ENCODE measurements around the gene SH3BGRL2.

SH3BGRL2 gene

DNA sequence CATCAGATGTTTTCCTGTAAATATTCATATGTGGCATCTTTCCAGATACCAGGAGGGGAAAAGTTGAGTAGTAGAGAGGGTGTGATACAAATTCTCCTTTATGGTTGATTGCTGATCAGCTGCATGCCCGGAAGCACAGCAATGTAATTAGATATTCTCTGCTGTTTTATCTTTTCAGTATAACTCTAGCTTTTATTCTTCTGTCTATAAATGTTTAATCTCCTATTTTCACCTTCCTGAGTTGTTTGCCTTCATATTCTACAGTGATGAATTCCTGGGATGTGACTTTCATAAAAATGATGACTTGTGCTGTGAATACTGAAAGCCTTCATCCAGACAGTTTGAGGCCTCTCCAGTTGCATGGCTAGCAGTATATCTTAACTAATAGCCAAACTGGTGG is 53.7 kb downstream of the SH3BGRL2 start:
- no peak for TF ChIP-seq Cebpa-rat (IDR thresholded peaks at IDR 0.05)
- Histone ChIP-seq H3K4me1 (no peaks in the 10 kb centered on the region), H3K4me3 (no peak overlapping the region), H3K27ac (no peak overlapping the region), H3K9ac (no peak overlapping the region), H3K36me3 (no peaks in the 10 kb centered on the region), H3K27me3 (no peaks in the 10 kb centered on the region), H3K4me2 (no peak overlapping the region), H3K9me3 (replicated peaks in 1 of 11) (no peaks in the 10 kb centered on the region), H4K20me1 (no peaks in the 10 kb centered on the region)

DNA sequence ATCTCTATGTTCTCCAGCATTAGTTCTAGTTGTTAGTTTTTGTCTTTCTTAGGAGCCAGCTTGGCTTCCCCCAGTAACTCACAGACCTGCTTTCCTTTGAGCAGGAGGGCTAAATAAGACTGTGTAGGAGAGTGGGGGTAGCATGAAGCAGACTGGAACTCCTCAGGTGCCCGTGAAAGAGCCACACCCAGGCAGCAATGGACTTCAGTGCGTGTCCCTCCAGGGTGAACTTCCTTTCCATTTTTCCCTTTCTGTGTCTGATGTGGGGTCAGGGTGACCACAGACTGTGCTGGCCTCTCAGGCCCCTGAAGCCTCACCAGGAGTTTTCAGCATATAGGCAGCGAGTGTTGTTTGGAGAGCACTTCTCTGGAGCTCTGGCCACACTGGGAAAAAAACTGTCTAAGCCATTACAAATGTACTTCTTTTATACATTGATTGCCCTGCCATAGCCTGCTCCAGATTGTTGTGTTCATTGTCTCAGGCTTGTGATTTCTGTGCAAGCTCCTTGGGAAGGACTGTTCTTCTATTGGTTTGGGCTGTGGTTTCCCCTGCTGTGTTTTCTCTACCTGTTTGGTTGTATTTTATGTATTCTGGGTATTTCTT is 55.7 kb downstream of the SH3BGRL2 start:
- H3K27ac ChIP-seq = no peak overlapping the region
- no peaks in the 10 kb centered on the region for H4K20me1 ChIP-seq
- no peak overlapping the region for H3K4me3 ChIP-seq
- no peaks in the 10 kb centered on the region for H3K9me3 ChIP-seq (replicated peaks in 1 of 11)
- no peak overlapping the region for H3K9ac ChIP-seq
- no peak for TF ChIP-seq Cebpa-rat (IDR thresholded peaks at IDR 0.05)
- H3K4me1 ChIP-seq = no peaks in the 10 kb centered on the region
- H3K27me3 ChIP-seq = no peaks in the 10 kb centered on the region
- H3K4me2 ChIP-seq = no peak overlapping the region
- H3K36me3 ChIP-seq = no peaks in the 10 kb centered on the region

DNA sequence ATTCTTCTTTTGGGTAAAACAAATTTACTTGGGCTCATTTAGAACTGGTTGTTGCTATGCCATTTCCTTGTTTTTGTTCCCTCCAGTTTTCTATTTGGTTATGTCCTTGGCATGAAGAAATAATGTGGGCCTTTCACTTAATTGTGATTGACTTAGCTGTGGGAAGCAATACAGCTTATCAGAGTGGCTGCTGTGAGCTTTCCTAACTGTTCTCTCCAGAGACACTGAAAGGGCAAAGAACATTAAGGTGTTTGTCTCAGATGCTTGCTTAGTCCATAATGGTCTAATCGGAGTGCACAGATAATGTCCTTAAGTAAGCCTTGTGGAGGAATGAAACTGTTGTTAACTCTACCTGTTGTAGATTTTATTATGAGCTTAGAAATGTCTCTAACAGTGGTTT is 56.6 kb downstream of the SH3BGRL2 start:
- no peak overlapping the region for H3K4me3 ChIP-seq
- H3K27ac ChIP-seq = no peak overlapping the region
- no peaks in the 10 kb centered on the region for H3K4me1 ChIP-seq
- no peaks in the 10 kb centered on the region for H3K27me3 ChIP-seq
- no peak overlapping the region for H3K9ac ChIP-seq
- no peaks in the 10 kb centered on the region for H3K36me3 ChIP-seq
- no peaks in the 10 kb centered on the region for H3K9me3 ChIP-seq (replicated peaks in 1 of 11)
- no peaks in the 10 kb centered on the region for H4K20me1 ChIP-seq
- TF ChIP-seq Cebpa-rat (IDR thresholded peaks at IDR 0.05) = no peak
- no peak overlapping the region for H3K4me2 ChIP-seq

DNA sequence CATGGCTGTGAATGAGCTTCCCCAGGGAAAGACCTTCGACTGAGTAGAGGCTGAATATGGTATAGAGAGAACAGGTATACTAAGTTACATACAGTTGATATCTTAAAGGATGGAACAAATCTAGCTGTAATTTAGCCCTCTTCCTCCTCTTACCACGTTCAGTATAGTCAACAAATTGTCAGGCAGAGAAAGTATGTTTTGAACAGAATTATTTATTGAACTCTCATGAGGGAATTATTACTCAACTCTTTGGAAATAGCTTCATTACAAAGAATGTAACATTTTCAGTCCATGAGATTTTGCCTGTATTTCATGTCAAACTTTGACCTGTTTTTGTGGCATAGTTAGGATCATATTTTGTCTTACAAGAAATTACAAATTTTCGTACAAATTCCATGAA is 63.0 kb downstream of the SH3BGRL2 start:
- H3K4me1 ChIP-seq = no peaks in the 10 kb centered on the region
- no peaks in the 10 kb centered on the region for H4K20me1 ChIP-seq
- H3K4me2 ChIP-seq = no peak overlapping the region
- no peaks in the 10 kb centered on the region for H3K36me3 ChIP-seq
- no peak overlapping the region for H3K27ac ChIP-seq
- no peaks in the 10 kb centered on the region for H3K27me3 ChIP-seq
- H3K9ac ChIP-seq = no peak overlapping the region
- no peak for TF ChIP-seq Cebpa-rat (IDR thresholded peaks at IDR 0.05)
- H3K9me3 ChIP-seq (replicated peaks in 1 of 11) = no peaks in the 10 kb centered on the region
- no peak overlapping the region for H3K4me3 ChIP-seq

DNA sequence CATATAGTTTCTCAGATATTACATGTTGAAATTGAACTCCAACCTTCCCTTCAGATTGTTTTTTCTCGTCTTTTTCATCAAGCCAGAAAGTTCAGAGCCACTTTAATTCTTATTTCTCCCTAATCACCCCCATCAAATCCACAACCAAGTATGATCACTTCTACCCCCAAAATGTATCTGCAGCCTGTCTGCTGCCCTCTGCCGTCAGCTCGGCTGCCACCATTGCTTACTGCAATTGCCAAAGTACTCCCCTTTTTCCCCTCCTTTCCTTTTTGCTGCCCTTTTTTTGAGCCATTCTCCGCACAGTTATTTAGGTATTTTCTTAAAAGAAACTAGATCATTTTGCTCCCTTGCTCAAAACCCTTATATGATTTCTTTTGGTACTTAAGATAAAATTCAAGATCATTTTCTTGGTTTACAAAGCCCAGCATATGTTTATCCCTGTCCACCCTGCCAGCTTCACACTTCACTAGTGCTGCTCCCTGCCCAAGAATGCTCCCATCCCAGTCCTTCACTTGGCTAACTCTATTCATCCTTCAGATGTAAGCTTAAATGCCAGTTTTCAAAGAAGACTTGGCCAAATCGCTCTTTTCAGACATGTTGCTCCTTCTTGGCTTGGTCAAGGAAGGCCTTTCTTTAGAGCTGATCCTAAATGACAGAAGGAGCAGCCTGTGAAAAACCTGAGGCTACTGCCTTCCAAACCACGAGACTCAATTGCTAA is 63.7 kb downstream of the SH3BGRL2 start:
- Histone ChIP-seq H3K4me1 (no peaks in the 10 kb centered on the region), H3K36me3 (no peaks in the 10 kb centered on the region), H3K9ac (no peak overlapping the region), H4K20me1 (no peaks in the 10 kb centered on the region), H3K9me3 (replicated peaks in 1 of 11) (no peaks in the 10 kb centered on the region), H3K27ac (no peak overlapping the region), H3K4me3 (no peak overlapping the region), H3K27me3 (no peaks in the 10 kb centered on the region), H3K4me2 (no peak overlapping the region)
- TF ChIP-seq Cebpa-rat (IDR thresholded peaks at IDR 0.05) = no peak

DNA sequence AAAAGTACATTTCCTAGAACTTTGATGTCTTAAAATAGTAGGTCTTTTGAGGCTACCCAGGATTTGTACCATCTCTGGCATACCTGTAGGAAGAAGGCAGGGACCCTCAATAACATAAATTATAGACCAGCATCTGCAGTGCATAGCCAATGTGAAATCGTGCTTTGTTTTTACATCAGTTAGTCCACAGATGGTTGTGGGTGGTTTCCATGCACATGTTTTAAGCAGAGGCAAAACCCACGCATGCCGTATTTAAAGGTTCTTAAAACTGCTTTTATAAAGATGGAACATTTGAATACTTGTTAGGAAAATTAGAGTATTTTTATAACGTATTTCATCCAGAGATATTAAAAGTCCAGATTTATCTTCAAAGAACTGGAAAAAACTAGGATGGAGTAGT is 66.3 kb downstream of the SH3BGRL2 start:
- TF ChIP-seq Cebpa-rat (IDR thresholded peaks at IDR 0.05) = no peak
- Histone ChIP-seq H3K4me1 (no peaks in the 10 kb centered on the region), H3K9ac (no peak overlapping the region), H3K27ac (no peak overlapping the region), H4K20me1 (no peaks in the 10 kb centered on the region), H3K36me3 (no peaks in the 10 kb centered on the region), H3K4me3 (no peak overlapping the region), H3K9me3 (replicated peaks in 1 of 11) (no peaks in the 10 kb centered on the region), H3K27me3 (no peaks in the 10 kb centered on the region), H3K4me2 (no peak overlapping the region)

DNA sequence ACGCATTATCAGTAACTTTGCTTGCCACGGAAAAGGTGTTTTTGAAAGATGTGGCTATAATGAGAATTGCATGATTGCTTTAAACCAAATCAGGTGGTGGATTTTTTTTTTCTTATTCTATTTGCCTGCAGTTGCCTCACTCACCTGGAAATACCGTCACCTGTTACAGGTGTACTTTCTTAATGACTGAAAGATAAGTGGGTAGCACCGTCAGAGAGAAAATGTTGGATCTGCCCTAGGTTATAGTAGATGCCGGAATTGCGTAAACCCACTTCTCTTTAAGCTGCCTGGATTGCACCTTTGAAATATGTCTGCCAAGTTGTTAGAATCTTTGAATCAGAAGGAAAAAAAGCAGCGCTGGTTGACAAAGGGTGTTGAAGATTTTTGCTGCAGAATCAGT is 68.5 kb downstream of the SH3BGRL2 start:
- no peaks in the 10 kb centered on the region for H3K4me1 ChIP-seq
- no peaks in the 10 kb centered on the region for H3K36me3 ChIP-seq
- H3K9ac ChIP-seq = no peak overlapping the region
- H3K4me3 ChIP-seq = no peak overlapping the region
- TF ChIP-seq Cebpa-rat (IDR thresholded peaks at IDR 0.05) = no peak
- no peaks in the 10 kb centered on the region for H3K9me3 ChIP-seq (replicated peaks in 1 of 11)
- H3K27me3 ChIP-seq = no peaks in the 10 kb centered on the region
- no peak overlapping the region for H3K4me2 ChIP-seq
- no peaks in the 10 kb centered on the region for H4K20me1 ChIP-seq
- no peak overlapping the region for H3K27ac ChIP-seq

DNA sequence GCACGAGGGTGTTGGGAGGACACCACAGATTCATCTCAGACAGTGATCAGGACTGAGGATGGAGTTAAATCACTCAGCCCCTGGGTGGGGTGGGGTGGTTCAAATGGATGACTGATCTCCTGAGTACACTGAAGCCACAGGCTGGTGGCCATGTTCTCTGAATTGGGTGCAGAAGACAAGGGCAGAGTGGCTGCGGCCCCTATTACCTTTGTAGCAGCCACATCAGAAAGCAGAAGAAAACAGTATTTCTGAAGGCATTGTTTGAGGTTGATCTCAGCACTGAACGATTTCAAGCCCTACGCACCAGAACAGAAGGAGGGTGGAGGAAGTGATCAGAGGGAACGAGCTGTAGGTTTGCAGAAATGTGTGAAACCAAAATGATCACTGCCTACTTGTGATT is 71.6 kb downstream of the SH3BGRL2 start:
- H3K27me3 ChIP-seq = no peaks in the 10 kb centered on the region
- no peak overlapping the region for H3K4me3 ChIP-seq
- H3K4me2 ChIP-seq = no peak overlapping the region
- H3K36me3 ChIP-seq = no peaks in the 10 kb centered on the region
- H3K4me1 ChIP-seq = no peaks in the 10 kb centered on the region
- TF ChIP-seq Cebpa-rat (IDR thresholded peaks at IDR 0.05) = no peak
- H4K20me1 ChIP-seq = no peaks in the 10 kb centered on the region
- H3K27ac ChIP-seq = no peak overlapping the region
- H3K9ac ChIP-seq = no peak overlapping the region
- no peaks in the 10 kb centered on the region for H3K9me3 ChIP-seq (replicated peaks in 1 of 11)

DNA sequence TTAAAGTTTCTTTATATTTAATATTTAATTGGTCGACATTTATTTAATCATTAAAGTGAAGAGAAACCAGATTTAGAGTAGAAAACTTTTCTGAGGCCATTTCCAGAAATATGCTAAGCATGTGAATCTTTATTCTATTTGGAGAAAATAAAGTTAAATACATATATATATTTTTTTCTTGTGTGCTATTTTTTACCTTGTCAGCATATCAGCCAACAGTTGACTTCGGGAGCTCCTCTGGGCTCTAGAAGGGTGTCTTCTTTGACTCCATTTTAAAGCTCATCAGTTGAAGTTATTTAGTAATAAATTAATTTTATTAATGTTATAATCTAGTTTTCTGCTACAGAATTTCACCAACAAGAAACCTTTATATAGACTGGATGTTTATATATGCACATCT is 73.1 kb downstream of the SH3BGRL2 start:
- Histone ChIP-seq H3K9ac (no peak overlapping the region), H3K27ac (no peak overlapping the region), H3K36me3 (no peaks in the 10 kb centered on the region), H4K20me1 (no peaks in the 10 kb centered on the region), H3K9me3 (replicated peaks in 1 of 11) (no peaks in the 10 kb centered on the region), H3K4me3 (no peak overlapping the region), H3K27me3 (no peaks in the 10 kb centered on the region), H3K4me1 (no peaks in the 10 kb centered on the region), H3K4me2 (no peak overlapping the region)
- no peak for TF ChIP-seq Cebpa-rat (IDR thresholded peaks at IDR 0.05)

DNA sequence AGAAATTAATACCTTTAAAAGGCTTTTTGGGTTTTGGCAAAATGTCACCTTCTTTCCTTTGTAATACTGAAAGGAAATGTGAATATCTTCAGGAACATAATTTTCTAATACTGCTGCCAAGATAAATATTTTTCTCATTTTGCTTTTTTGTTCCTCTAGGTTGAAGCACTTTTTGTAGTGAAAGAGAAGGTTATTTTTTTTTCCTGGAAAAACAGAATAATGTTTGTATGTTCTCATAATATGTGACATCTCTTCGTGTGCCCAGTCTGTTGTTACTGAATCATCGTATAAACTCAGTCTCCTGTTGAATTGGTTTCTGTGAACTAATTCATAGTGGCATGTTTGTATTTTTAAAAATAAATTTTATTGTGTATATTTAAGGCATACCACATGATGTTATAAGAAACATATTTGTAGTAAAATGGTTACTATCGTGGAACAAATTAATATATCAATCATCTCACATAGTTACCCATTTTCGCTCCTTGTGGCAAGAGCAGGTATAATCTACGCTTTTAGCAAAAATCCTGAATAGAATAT is 74.4 kb downstream of the SH3BGRL2 start:
- no peak overlapping the region for H3K4me3 ChIP-seq
- no peaks in the 10 kb centered on the region for H3K9me3 ChIP-seq (replicated peaks in 1 of 11)
- no peak overlapping the region for H3K4me2 ChIP-seq
- H3K36me3 ChIP-seq = no peaks in the 10 kb centered on the region
- no peak overlapping the region for H3K9ac ChIP-seq
- no peaks in the 10 kb centered on the region for H3K4me1 ChIP-seq
- H3K27ac ChIP-seq = no peak overlapping the region
- no peaks in the 10 kb centered on the region for H4K20me1 ChIP-seq
- H3K27me3 ChIP-seq = no peaks in the 10 kb centered on the region
- TF ChIP-seq Cebpa-rat (IDR thresholded peaks at IDR 0.05) = no peak
